ENCODE data around the gene ALG6. TPM values are rescaled to one million over a fixed set of nuclear protein-coding genes. Genes with fewer than 3 reads are reported as not detected.

Gene ALG6
- polyA plus RNA-seq (2011; rRNA removed) (3.1 and 7.6 TPM in 2 replicates), polyA minus RNA-seq (2011; rRNA and poly(A)+ RNA removed) (1.7 and 2.7 TPM in 2 replicates)

GRCh38 chr1:63367215-63368103, at the start of gene ALG6:
TSS of gene ALG6 (plus strand) at chr1:63367627. CDS start at chr1:63370978, 3,351 bp downstream.
- Histone ChIP-seq H3K27me3 (ENCODE audit: control insufficient read depth, insufficient read depth, low read length) (0 out of 2 replicates have a peak, but pooled peaks cover 1% of the 10 kb centered on the region), H3K4me3 (ENCODE audit: low read depth, low read length) (peak within 1 kb of the TSS; percentile 84), H3K36me3 (ENCODE audit: control insufficient read depth, insufficient read depth, low read length) (no peaks in the 10 kb centered on the region)
- TF ChIP-seq CTCF (IDR thresholded peaks at IDR 0.05; ENCODE audit: insufficient read depth, low read depth, low read length) = peak; percentile 39; the same call in 1 of the 2 replicates
- peak; percentile 54 for DNase-seq (ENCODE audit: low read depth)
- ChIA-PET CTCF (interaction anchor here (1.4 kb wide), 1 partner anchor 40 kb away, joined by 3 read pairs; no protein-coding TSS in a partner anchor), POLR2A (no interaction called here)

- no peaks in the 10 kb centered on the region for H3K36me3 ChIP-seq (ENCODE audit: control insufficient read depth, insufficient read depth, low read length)
- ChIA-PET POLR2A (no interaction called here), CTCF (interaction anchor here (0.5 to 2.3 kb wide), 5 partner anchors 9 to 142 kb away, joined by 3 to 7 read pairs (median 4); no protein-coding TSS in a partner anchor)
- no peak overlapping the region; the same call in 1 of the 2 replicates for H3K4me3 ChIP-seq (ENCODE audit: low read depth, low read length)
- DNase-seq (ENCODE audit: low read depth) = no peak
- TF ChIP-seq CTCF (IDR thresholded peaks at IDR 0.05; ENCODE audit: insufficient read depth, low read depth, low read length) = no peak
- peaks cover 49% of the 10 kb centered on the region for H3K27me3 ChIP-seq (ENCODE audit: control insufficient read depth, insufficient read depth, low read length)
Observed at GRCh38 chr1:63317817-63318152, 49.6 kb upstream of the ALG6 start.

GRCh38 chr1:63318201-63318979, 49.0 kb upstream of the ALG6 start:
- H3K36me3 ChIP-seq (ENCODE audit: control insufficient read depth, insufficient read depth, low read length) = no peaks in the 10 kb centered on the region
- ChIA-PET POLR2A (no interaction called here), CTCF (interaction anchor here (2.3 kb wide), 1 partner anchor 117 kb away, joined by 7 read pairs; no protein-coding TSS in a partner anchor)
- no peak for TF ChIP-seq CTCF (IDR thresholded peaks at IDR 0.05; ENCODE audit: insufficient read depth, low read depth, low read length)
- DNase-seq (ENCODE audit: low read depth) = no peak
- H3K4me3 ChIP-seq (ENCODE audit: low read depth, low read length) = no peak overlapping the region
- peaks cover 50% of the 10 kb centered on the region for H3K27me3 ChIP-seq (ENCODE audit: control insufficient read depth, insufficient read depth, low read length)

- H3K36me3 ChIP-seq (ENCODE audit: control insufficient read depth, insufficient read depth, low read length) = no peaks in the 10 kb centered on the region
- TF ChIP-seq CTCF (IDR thresholded peaks at IDR 0.05; ENCODE audit: insufficient read depth, low read depth, low read length) = no peak
- POLR2A ChIA-PET = no interaction called here
- DNase-seq (ENCODE audit: low read depth) = no peak
- peaks cover 56% of the 10 kb centered on the region for H3K27me3 ChIP-seq (ENCODE audit: control insufficient read depth, insufficient read depth, low read length)
- H3K4me3 ChIP-seq (ENCODE audit: low read depth, low read length) = no peak overlapping the region
- CTCF ChIA-PET = no interaction called here
Observed at GRCh38 chr1:63319046-63320021, 48.1 kb upstream of the ALG6 start.

Measured in BJ (cell line).